Skeletal muscle tissue (tissue), 4 donors: Measurements from ENCODE around the gene CLP1. TPM values are rescaled to one million over a fixed set of nuclear protein-coding genes. Genes with fewer than 3 reads are reported as not detected.
A peak's percentile ranks its signal among the peaks of the same experiment; 100 is the strongest.
"Not testable (repeated sequence)": the region's sequence is repeated elsewhere in the genome, so short reads cannot be mapped to it uniquely, and the experiment has no call there.

Experiments used
- H3K27ac ChIP-seq: one replicate; pipeline ENCODE4 v1.7.0; 2013; ENCODE audit warnings: mild to moderate bottlenecking, low read depth, low read length, inconsistent platforms
- H3K27me3 ChIP-seq, 3 donors: one replicate each; pipeline ENCODE4 v1.7.0; 2013; ENCODE audit warnings: low read length in 3 of 3; ENCODE audit not compliant: control insufficient read depth in 3 of 3, insufficient read depth in 3 of 3
- H3K36me3 ChIP-seq, 3 donors: one replicate each; pipeline ENCODE4 v1.7.0; 2013; ENCODE audit warnings: low read length in 3 of 3; ENCODE audit not compliant: control insufficient read depth in 3 of 3, insufficient read depth in 3 of 3
- H3K4me1 ChIP-seq, 3 donors: one replicate each; pipeline ENCODE4 v1.7.0; 2013; ENCODE audit warnings: low read length in 3 of 3, mild to moderate bottlenecking in 3 of 3; ENCODE audit not compliant: control insufficient read depth in 3 of 3, insufficient read depth in 3 of 3
- H3K4me3 ChIP-seq, 3 donors: one replicate each; pipeline ENCODE4 v1.7.0; 2013; ENCODE audit warnings: low read length in 3 of 3
- H3K9ac ChIP-seq, 3 donors: one replicate each; pipeline ENCODE4 v1.7.0; 2013; ENCODE audit warnings: low read length in 3 of 3, mild to moderate bottlenecking in 3 of 3, moderate library complexity in 2 of 3, low read depth in 1 of 3
- H3K9me3 ChIP-seq, 3 donors: one replicate each; pipeline ENCODE4 v1.7.0; 2013; ENCODE audit warnings: low read length in 3 of 3; ENCODE audit not compliant: control insufficient read depth in 3 of 3
- total RNA-seq: library from RNA; depleted of rRNA; stranded (reverse); fragments of >200 nt; gene quantifications from one replicate; pipeline ENCODE4 v1.2.3, GENCODE V29; 2014
- donor health status: Osteomylitis.

Gene CLP1
- total RNA-seq, 1 donor from 2014 or later: 20.4 TPM

- Histone ChIP-seq H3K9ac (peak overlapping the region in 1 of 3 donors; percentile 57), H3K4me1 (peaks cover 34 to 45% (median 36%) of the 10 kb centered on the region in 3 donors), H3K27me3 (peaks cover 40 to 53% (median 44%) of the 10 kb centered on the region in 3 donors), H3K4me3 (peak overlapping the region in 1 of 3 donors; percentile 25), H3K27ac (no peak overlapping the region), H3K9me3 (no peaks in the 10 kb centered on the region), H3K36me3 (no peaks in the 10 kb centered on the region)
Observed at GRCh38 chr11:57647372-57647771, 10.2 kb upstream of the CLP1 start.

GRCh38 chr11:57647960-57648800 lies 9.4 kb upstream of the CLP1 start:
- peaks cover 40 to 53% (median 44%) of the 10 kb centered on the region in 3 donors for H3K27me3 ChIP-seq

GRCh38 chr11:57648801-57649735 lies 8.5 kb upstream of the CLP1 start:
- Histone ChIP-seq H3K9me3 (no peaks in the 10 kb centered on the region), H3K4me3 (peak overlapping the region; percentile 67 to 75 (median 68)), H3K9ac (peak overlapping the region; percentile 20 to 50 (median 32)), H3K4me1 (peaks cover 34 to 45% (median 36%) of the 10 kb centered on the region in 3 donors), H3K27me3 (peaks cover 40 to 53% (median 44%) of the 10 kb centered on the region in 3 donors), H3K36me3 (no peaks in the 10 kb centered on the region), H3K27ac (no peak overlapping the region)

More at GRCh38 chr11:57647960-57648800, 9.4 kb upstream of the CLP1 start:
- Histone ChIP-seq H3K36me3 (no peaks in the 10 kb centered on the region), H3K27ac (no peak overlapping the region), H3K9ac (peak overlapping the region in 2 of 3 donors; percentile 32 to 33), H3K4me3 (peak overlapping the region; percentile 41 to 75 (median 68)), H3K9me3 (no peaks in the 10 kb centered on the region), H3K4me1 (peaks cover 34 to 45% (median 36%) of the 10 kb centered on the region in 3 donors)

- H3K9me3 ChIP-seq: no peaks in the 10 kb centered on the region
- peak within 1 kb of the TSS; percentile 20 to 50 (median 32) for H3K9ac ChIP-seq
- H3K27me3 ChIP-seq: peaks cover 40 to 53% (median 44%) of the 10 kb centered on the region in 3 donors
- H3K36me3 ChIP-seq: no peaks in the 10 kb centered on the region
- peak within 1 kb of the TSS; percentile 67 to 75 (median 68) for H3K4me3 ChIP-seq
- peaks cover 26 to 41% (median 31%) of the 10 kb centered on the region in 3 donors for H3K4me1 ChIP-seq
- no peak within 1 kb of the TSS for H3K27ac ChIP-seq
Observed at GRCh38 chr11:57649826-57650738, 7.5 kb upstream of the CLP1 start, which contains the start of gene YPEL4. TSS of gene YPEL4 (minus strand) at chr11:57649912. CDS start at chr11:57647107, 2,805 bp downstream.

- H3K9me3 ChIP-seq: no peaks in the 10 kb centered on the region
- H3K27ac ChIP-seq: no peak overlapping the region
- peaks cover 36 to 52% (median 40%) of the 10 kb centered on the region in 3 donors for H3K27me3 ChIP-seq
- peaks cover 26 to 41% (median 29%) of the 10 kb centered on the region in 3 donors for H3K4me1 ChIP-seq
- H3K4me3 ChIP-seq: no peak overlapping the region
- no peaks in the 10 kb centered on the region for H3K36me3 ChIP-seq
- no peak overlapping the region for H3K9ac ChIP-seq
Observed at GRCh38 chr11:57650739-57651090, 6.8 kb upstream of the CLP1 start.

GRCh38 chr11:57651408-57651807 lies 6.2 kb upstream of the CLP1 start:
- Histone ChIP-seq H3K9ac (no peak overlapping the region), H3K4me3 (no peak overlapping the region), H3K27me3 (peaks cover 30 to 45% (median 33%) of the 10 kb centered on the region in 3 donors), H3K4me1 (peaks cover 23 to 35% (median 26%) of the 10 kb centered on the region in 3 donors), H3K27ac (no peak overlapping the region), H3K36me3 (no peaks in the 10 kb centered on the region), H3K9me3 (no peaks in the 10 kb centered on the region)

GRCh38 chr11:57652230-57652629 lies 5.3 kb upstream of the CLP1 start:
- peaks cover 22 to 36% (median 25%) of the 10 kb centered on the region in 3 donors for H3K27me3 ChIP-seq
- not testable (repeated sequence) for H3K9me3 ChIP-seq, H3K27ac ChIP-seq, H3K4me3 ChIP-seq, H3K9ac ChIP-seq, H3K36me3 ChIP-seq
- H3K4me1 ChIP-seq: peaks cover 25 to 34% (median 25%) of the 10 kb centered on the region in 3 donors

GRCh38 chr11:57652662-57653061 lies 4.9 kb upstream of the CLP1 start:
- peaks cover 21 to 32% (median 25%) of the 10 kb centered on the region in 3 donors for H3K4me1 ChIP-seq
- H3K27ac ChIP-seq: no peak overlapping the region
- no peak overlapping the region for H3K9ac ChIP-seq
- H3K27me3 ChIP-seq: peaks cover 18 to 32% (median 21%) of the 10 kb centered on the region in 3 donors
- H3K36me3 ChIP-seq: no peaks in the 10 kb centered on the region
- no peaks in the 10 kb centered on the region for H3K9me3 ChIP-seq
- no peak overlapping the region for H3K4me3 ChIP-seq

- H3K27me3 ChIP-seq: peaks cover 14 to 27% (median 16%) of the 10 kb centered on the region in 3 donors
- no peak overlapping the region for H3K27ac ChIP-seq
- no peak overlapping the region for H3K9ac ChIP-seq
- H3K4me3 ChIP-seq: no peak overlapping the region
- H3K4me1 ChIP-seq: peaks cover 20 to 29% (median 25%) of the 10 kb centered on the region in 3 donors
- H3K9me3 ChIP-seq: no peaks in the 10 kb centered on the region
- H3K36me3 ChIP-seq: no peaks in the 10 kb centered on the region
Observed at GRCh38 chr11:57653163-57653562, 4.4 kb upstream of the CLP1 start.
